NCI-H82 (cell line): ENCODE measurements around the gene PRKCA.
"Not testable (repeated sequence)": the region's sequence is repeated elsewhere in the genome, so short reads cannot be mapped to it uniquely, and the experiment has no call there.

Source experiments
- DNase-seq: peaks from one replicate; lab custom pipeline; 2025; lab: John Stamatoyannopoulos, UW

The PRKCA gene

GRCh38 chr17:66386498-66387351 lies 84.3 kb downstream of the PRKCA start:
- no peak for DNase-seq

DNA sequence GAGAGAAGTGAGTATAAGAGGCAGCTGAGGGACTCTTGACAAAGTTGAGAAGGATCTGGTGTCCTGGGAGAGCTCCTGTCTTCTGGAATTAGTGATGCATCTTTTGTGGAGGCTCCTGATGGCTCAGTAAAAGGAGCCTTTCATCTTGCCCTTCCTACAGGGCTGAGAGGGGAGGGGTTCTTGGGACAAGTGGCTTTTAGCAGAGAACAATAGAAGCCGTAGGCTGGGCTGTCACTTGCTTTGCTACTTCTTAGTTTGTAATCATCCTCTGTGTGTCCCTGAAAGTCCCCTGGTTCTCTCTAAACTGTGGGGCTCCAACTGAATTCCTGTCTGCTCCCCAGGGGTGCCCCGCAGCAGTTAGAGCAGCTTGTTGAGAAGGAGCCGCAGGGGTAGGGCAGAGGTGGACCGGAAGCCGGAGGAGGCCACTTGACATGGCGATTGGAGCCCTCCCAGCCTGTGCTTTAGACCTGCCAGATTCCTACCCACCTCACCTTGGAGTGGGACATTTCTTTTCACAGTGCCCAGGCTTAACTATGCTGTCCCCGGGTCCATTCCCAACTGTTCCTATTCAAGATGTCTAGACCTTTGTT lies 85.1 kb downstream of the PRKCA start:
- DNase-seq, result no peak

- no peak for DNase-seq
Observed at GRCh38 chr17:66392783-66393437, 90.5 kb downstream of the PRKCA start.

GRCh38 chr17:66395961-66396360 lies 93.5 kb downstream of the PRKCA start:
- DNase-seq, result no peak

DNA sequence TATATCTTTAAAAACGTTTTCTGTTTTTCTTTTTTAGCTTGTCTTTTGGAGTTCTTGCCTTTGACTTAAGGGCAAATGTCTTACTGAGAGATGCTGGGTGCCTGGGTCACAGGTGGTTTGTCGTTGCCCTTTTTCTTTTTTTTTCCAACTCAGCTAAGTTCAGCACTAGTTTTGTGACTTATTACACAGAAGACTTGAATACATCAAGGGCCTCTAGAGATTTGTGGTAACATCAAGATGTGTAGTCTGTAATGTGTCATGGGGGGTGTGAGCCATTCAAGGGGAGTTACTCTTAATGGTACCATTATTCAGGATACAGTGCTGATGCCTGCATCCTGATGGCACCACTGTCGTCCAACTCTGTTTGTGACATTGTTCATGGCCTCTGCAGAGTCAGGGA lies 95.1 kb downstream of the PRKCA start:
- no peak for DNase-seq

DNA sequence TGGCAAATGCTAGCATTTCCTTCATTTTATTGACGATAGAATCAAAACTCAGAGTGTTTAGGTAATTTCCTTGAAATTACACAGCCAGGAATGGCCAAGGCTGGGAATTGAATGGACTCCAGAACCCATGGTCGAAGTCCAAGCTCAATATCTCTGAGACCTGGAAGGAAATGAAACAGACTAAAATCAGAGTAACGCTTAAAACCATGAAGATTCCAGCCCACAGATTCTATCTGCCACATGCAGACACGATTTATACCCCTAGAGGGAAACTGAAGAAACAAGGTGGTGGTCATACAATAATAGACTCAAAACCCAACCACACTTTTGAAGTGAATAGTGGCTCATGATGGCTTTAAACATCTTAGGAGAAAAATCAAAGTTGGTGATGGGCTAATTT lies 95.6 kb downstream of the PRKCA start:
- DNase-seq, result no peak

GRCh38 chr17:66398617-66399016 lies 96.2 kb downstream of the PRKCA start:
- no peak for DNase-seq

GRCh38 chr17:66399441-66399840 lies 97.0 kb downstream of the PRKCA start:
- DNase-seq, result no peak

GRCh38 chr17:66400041-66400688 lies 97.8 kb downstream of the PRKCA start:
- DNase-seq, result not testable (repeated sequence)

- no peak for DNase-seq
Observed at GRCh38 chr17:66400698-66401097, 98.3 kb downstream of the PRKCA start.

- DNase-seq, result no peak
Observed at GRCh38 chr17:66401364-66401763, 99.0 kb downstream of the PRKCA start.

DNA sequence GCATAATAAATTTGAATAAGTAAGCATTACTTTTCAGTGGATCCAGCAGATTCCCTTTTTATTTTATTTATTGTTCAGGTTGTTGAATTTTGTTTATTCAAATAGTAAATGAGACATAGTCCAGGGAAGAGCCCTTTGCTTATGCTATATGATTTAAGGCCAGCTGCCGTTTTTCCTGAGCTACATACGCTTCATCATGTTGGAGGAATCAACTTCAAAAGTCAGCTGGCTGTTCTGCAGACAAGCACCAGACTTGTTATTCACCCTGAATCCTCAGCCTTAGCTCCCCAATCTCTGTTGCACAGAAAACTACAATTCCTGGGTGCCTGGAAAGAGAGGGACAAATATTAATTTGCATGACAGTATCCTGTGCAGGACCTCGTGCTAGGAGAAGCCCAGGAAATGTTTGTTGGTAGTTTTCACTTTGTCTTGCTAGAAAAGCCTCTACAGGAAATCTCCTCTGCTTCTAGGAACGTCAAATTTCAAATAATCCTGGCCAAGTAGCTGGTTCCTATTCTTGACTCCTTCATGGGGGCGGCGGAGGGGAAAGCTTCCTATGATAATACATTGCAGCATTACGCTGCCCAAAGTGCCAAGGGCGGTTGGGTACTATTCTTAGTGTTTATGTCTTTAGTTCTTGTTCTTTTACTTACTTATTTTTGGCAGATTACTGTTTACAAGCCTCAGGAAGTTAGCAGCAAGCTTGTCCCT lies 101.6 kb downstream of the PRKCA start:
- DNase-seq, result no peak

GRCh38 chr17:66405836-66406677 lies 103.6 kb downstream of the PRKCA start:
- DNase-seq, result no peak

DNA sequence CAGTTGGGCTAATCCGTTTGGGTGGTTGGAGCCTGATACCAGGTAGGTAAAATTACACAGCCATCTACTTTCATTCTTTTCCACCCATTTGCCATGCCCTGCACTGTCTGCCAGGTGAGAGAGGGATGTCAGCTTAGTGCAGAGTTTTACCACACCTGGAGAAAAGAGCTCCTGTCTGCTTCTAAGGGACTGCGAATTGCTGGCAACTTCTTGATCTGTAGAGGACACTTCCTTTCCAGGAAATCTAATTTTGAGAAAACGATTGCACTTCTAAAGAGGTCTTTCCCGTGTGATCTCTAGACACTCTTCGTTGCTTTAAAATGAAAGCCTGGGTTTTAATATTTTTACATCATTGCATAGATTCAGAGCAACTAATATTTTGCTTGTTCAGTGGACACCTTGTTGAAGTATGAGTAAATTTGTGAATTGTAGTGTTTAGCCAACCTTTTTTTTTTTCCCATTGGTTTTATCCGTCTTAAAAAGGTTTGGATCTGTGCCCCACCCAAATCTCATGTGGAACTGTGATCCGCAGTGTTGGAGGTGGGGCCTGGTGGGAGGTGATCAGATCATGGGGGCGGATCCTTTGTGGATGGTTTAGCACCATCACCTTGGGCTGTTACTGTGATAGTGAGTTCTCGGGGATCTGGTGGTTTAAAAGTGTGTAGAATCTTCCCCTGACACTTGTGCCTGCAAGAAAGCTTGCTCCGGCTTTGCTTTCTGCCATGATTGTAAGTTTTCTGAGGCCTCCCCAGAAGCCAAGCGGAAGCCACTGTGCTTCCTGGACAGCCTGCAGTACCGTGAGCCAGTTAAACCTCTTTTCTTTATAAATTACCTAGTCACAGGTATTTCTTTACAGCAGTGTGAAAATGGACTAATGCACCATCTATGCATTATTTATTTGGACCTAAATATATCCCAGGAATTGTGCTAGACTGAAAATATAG lies 104.6 kb downstream of the PRKCA start:
- DNase-seq, result no peak

- DNase-seq, result no peak
Observed at GRCh38 chr17:66407864-66408263, 105.5 kb downstream of the PRKCA start.

DNA sequence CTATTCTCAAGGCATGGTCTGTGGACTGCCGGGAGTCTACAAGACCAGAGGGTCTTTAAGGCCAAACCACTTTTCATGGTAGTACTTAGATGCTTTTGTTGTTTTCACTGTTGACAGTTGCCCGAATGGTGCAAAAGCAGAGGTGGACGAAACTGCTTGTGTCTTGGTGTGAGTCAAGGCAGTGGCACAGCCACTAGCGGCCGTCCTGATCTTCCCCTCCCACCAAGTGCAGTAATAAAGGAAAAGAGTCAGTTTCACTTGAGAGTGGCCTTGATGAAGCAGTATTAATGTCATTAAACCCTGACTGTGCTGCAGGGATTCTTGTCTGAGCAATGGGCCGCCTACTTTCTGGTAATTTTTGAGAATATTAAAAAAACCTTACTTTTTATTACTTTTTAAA lies 109.1 kb downstream of the PRKCA start:
- no peak for DNase-seq

- DNase-seq, result no peak
Observed at GRCh38 chr17:66412857-66413558, 110.6 kb downstream of the PRKCA start.

DNA sequence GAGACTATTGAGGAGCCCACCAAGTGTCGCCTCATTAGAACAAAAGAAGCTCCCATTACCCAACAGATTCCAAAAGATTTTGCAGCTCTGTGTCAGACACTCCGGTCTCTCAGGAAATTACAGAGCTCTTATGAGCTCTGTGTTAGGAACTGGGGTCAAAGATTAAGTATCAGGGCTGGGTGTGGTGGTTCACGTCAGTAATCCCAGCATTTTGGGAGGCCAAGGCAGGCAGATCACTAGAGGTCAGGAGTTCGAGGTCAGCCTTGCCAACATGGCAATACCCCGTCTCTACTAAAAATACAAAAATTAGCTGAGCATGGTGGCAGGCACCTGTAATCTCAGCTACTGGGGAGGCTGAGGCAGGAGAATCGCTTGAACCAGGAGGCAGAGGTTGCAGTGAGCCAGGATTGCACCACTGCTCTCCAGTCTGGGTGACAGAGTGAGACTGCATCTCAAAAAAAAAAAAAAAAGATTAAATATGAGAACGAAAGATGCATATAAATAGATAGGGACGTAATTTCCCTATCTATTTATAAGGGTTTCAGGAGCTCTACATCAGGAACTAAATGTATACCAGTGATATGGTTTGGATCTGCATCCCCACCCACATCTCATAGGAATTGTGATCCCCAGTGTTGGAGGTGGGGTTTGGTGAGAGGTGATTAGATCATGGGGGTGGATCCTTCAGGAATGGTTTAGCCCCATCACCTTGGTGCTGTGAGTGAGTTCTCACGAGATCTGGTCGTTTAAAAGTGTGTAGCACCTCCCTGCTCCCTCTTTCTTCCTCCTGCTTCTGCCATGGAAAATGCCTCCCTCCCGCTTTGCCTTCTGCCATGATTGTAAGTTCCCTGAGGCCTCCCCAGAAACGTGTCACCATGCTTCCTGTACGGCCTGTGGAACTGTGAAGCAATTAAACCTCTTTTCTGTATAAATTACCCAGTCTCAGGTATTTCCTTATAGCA lies 111.4 kb downstream of the PRKCA start:
- DNase-seq, result peak; percentile 5
